PC-9 (cell line): ENCODE data around the gene LAMTOR4. TPM values are rescaled to one million over a fixed set of nuclear protein-coding genes. Genes with fewer than 3 reads are reported as not detected.

Experiments used
- BruUV-seq: library from RNA; stranded (reverse); fragments of 400-500 nt; replicated peaks from 2 replicates; lab custom pipeline; 2021; lab: Mats Ljungman, UMichigan
- CTCF ChIA-PET: fragments of 300-600 bp; sonication (Branson Sonifier 250); formaldehyde crosslinking; loops from one replicate; lab custom pipeline; 2022; ENCODE audit warnings: antibody characterized with exemption; lab: Charles Lee
- POLR2A ChIA-PET: fragments of 300-600 bp; sonication (Branson Sonifier 250); formaldehyde crosslinking; loops from one replicate; lab custom pipeline; 2022; ENCODE audit warnings: antibody characterized with exemption; ENCODE audit not compliant: unreplicated experiment; lab: Charles Lee
- DNase-seq, 2 experiments: peaks; one replicate each; pipeline versions ENCODE4 v3.0.0 to v3.0.0-alpha.2; 2015 to 2022; ENCODE audit warnings: mixed read lengths in 1 of 2
- H2AFZ ChIP-seq: fragments of 200-600 bp; sonication (generic); 2 replicates; pipeline ENCODE4 v1.8.1; 2017; ENCODE audit warnings: antibody characterized with exemption
- H3F3A ChIP-seq: fragments of 200-600 bp; sonication (generic); 2 replicates; pipeline ENCODE4 v1.8.1; 2017; ENCODE audit warnings: antibody characterized with exemption, mild to moderate bottlenecking, low read depth; ENCODE audit not compliant: insufficient read depth
- H3K27ac ChIP-seq: fragments of 200-600 bp; sonication (generic); 2 replicates; pipeline ENCODE4 v1.6.1; 2016; ENCODE audit warnings: mixed run types
- H3K27me3 ChIP-seq: fragments of 200-600 bp; sonication (generic); 2 replicates; pipeline ENCODE4 v1.6.1; 2016; ENCODE audit warnings: low read depth, mixed run types; ENCODE audit not compliant: insufficient read depth
- H3K36me3 ChIP-seq: fragments of 200-600 bp; sonication (generic); 2 replicates; pipeline ENCODE4 v1.6.1; 2016; ENCODE audit warnings: low read depth, mixed run types
- H3K4me1 ChIP-seq: fragments of 200-600 bp; sonication (generic); replicated peaks from 2 replicates; pipeline ENCODE4 v1.6.1; 2016; ENCODE audit warnings: mixed run types; ENCODE audit not compliant: insufficient read depth
- H3K4me2 ChIP-seq: fragments of 200-600 bp; sonication (generic); 2 replicates; pipeline ENCODE4 v1.6.1; 2017; ENCODE audit warnings: mixed run types
- H3K4me3 ChIP-seq: fragments of 200-600 bp; sonication (generic); 2 replicates; pipeline ENCODE4 v1.6.1; 2016; ENCODE audit warnings: mixed run types
- H3K79me2 ChIP-seq: fragments of 200-600 bp; sonication (generic); 2 replicates; pipeline ENCODE4 v1.6.1; 2017; ENCODE audit warnings: low read depth, mixed run types
- H3K9me2 ChIP-seq: fragments of 200-600 bp; sonication (generic); 2 replicates; pipeline ENCODE4 v1.8.1; 2017; ENCODE audit warnings: mild to moderate bottlenecking; ENCODE audit not compliant: insufficient read depth
- H3K9me3 ChIP-seq: fragments of 200-600 bp; sonication (generic); 2 replicates; pipeline ENCODE4 v1.8.1; 2016; ENCODE audit warnings: low read depth; ENCODE audit not compliant: insufficient read depth
- H4K20me1 ChIP-seq: fragments of 200-600 bp; sonication (generic); 2 replicates; pipeline ENCODE4 v1.8.1; 2017; ENCODE audit not compliant: insufficient read depth
- EZH2 ChIP-seq: fragments of 200-600 bp; sonication (generic); IDR thresholded peaks from 2 replicates; pipeline ENCODE4 v1.8.0; 2017; ENCODE audit warnings: antibody characterized with exemption, low read depth
- intact Hi-C: fragments of 100-400 bp; cut with micrococcal nuclease; formaldehyde crosslinking; loops from one replicate; pipeline ENCODE4 v1.10.0; 2022; ENCODE audit not compliant: unreplicated experiment
- total RNA-seq: library from RNA; stranded (reverse); gene quantifications from 2 replicates; pipeline ENCODE4 v1.2.3, GENCODE V29; 2021
- TF ChIP-seq, protein P1 (sequence below): fragments of 200-600 bp; sonication (generic); conservative IDR thresholded peaks from 2 replicates; pipeline ENCODE4 v1.6.1; 2017; ENCODE audit warnings: mixed run types, antibody characterized with exemption, mild to moderate bottlenecking, moderate library complexity

LAMTOR4 gene
- total RNA-seq, 1 experiment from 2014 or later = 160 TPM

DNA sequence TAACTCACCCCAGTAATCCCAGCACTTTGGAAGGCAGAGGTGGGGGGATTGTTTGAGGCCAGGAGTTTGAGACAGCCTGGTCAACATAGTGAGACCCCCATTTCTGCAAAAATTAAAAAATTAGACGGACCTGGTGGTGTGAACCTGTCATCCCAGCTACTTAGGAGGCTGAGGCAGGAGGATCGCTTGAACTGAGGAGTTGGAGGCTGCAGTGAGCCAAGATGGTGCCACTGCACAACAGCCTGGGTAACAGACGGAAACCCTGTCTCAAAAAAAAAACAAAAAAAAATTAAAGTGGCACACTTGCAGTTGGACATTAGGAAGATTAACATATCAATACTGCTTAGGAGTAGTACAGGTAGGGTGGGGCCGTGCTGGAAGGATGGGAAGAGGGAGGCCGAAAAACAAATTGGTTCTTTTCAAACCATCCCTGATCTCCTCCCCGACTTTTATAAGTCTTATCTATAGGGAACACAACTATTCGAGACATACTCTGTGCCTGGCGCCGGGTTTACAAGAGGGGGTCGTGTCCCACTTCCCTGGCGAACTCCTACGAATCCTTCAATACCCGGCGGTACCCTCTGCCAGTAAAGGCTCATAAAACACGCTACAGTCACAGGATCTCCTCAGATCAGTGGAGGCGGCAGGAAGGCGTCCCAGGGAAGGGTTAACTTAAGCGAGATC, 30.2 kb upstream of the LAMTOR4 start:
- Histone ChIP-seq H3K4me2 (peak overlapping the region; percentile 87), H3K27me3 (no peaks in the 10 kb centered on the region), H3K9me3 (no peaks in the 10 kb centered on the region), H3K36me3 (no peaks in the 10 kb centered on the region), H3K4me1 (peaks cover 5% of the 10 kb centered on the region; the same call in 1 of the 2 replicates), H3K9me2 (no peaks in the 10 kb centered on the region), H4K20me1 (no peaks in the 10 kb centered on the region), H2AFZ (peak overlapping the region; percentile 89), H3K79me2 (no peaks in the 10 kb centered on the region), H3K27ac (no peak overlapping the region; the same call in 1 of the 2 replicates), H3F3A (no peaks in the 10 kb centered on the region; the same call in 1 of the 2 replicates), H3K4me3 (peak overlapping the region; percentile 76)
- POLR2A ChIA-PET = no interaction called here
- TF ChIP-seq, protein P1, sequence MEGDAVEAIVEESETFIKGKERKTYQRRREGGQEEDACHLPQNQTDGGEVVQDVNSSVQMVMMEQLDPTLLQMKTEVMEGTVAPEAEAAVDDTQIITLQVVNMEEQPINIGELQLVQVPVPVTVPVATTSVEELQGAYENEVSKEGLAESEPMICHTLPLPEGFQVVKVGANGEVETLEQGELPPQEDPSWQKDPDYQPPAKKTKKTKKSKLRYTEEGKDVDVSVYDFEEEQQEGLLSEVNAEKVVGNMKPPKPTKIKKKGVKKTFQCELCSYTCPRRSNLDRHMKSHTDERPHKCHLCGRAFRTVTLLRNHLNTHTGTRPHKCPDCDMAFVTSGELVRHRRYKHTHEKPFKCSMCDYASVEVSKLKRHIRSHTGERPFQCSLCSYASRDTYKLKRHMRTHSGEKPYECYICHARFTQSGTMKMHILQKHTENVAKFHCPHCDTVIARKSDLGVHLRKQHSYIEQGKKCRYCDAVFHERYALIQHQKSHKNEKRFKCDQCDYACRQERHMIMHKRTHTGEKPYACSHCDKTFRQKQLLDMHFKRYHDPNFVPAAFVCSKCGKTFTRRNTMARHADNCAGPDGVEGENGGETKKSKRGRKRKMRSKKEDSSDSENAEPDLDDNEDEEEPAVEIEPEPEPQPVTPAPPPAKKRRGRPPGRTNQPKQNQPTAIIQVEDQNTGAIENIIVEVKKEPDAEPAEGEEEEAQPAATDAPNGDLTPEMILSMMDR = no peak
- TF ChIP-seq EZH2 = no peak
- intact Hi-C loops = loop anchor here (1.0 kb wide), 1 partner anchor 17 kb away; the partner anchor contains the start of genes AP4M1 and MCM7
- CTCF ChIA-PET = no interaction called here
- no peak for DNase-seq
- BruUV-seq = TSS peak; percentile 44

DNA sequence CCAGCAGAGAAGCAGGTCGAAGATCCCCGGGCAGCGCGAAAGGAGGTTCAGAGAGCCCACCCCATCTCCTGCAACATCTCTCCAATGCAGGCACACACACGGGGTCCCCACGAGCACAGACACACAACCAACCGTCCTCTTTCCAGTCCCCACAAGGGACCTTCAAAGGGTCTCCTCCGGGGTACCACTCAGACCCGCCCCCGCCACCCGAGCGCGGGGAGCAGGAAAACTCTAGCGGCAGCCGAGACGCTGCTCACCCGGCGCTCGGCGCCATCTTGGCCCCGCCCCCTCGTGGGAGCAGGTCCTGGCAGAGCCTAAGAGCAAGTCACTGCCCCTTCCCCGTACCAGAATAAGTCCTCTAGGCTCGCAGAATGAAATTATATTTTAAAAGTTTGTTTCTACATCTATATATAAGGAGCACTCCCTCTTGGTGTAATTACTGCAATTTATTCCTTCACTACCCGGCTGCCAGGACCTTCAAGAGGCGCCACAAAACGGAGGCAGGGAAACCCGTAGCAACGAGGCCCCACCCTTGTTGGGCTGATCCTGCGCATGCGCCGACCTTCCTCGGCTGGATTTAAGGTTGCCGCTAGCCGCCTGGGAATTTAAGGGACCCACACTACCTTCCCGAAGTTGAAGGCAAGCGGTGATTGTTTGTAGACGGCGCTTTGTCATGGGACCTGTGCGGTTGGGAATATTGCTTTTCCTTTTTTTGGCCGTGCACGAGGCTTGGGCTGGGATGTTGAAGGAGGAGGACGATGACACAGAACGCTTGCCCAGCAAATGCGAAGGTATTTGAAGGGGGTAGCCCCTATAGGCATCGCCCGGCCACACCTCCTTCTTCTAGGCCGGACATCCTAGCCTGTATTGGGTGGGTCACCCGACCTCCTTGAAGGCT, 29.4 kb upstream of the LAMTOR4 start, which contains the start of the genes CNPY4 and TAF6:
TSS of gene CNPY4 (plus strand) at position 563 of the 898 bp plus-strand sequence. CDS start at position 674, 111 bp downstream.
TSS of gene TAF6 (minus strand) at position 287 of the 898 bp plus-strand sequence. CDS start 5,149 bp downstream, outside the sequence.
- no peaks in the 10 kb centered on the region for H3K36me3 ChIP-seq
- peaks cover 5% of the 10 kb centered on the region; the same call in 1 of the 2 replicates for H3K4me1 ChIP-seq
- H3K27me3 ChIP-seq = no peaks in the 10 kb centered on the region
- peak within 1 kb of the TSS; percentile 87 for H3K4me2 ChIP-seq
- H3K79me2 ChIP-seq = no peaks in the 10 kb centered on the region
- ChIA-PET CTCF (no interaction called here), POLR2A (interaction anchor here (0.6 kb wide), 1 partner anchor 25 kb away, joined by 3 read pairs; no protein-coding TSS in a partner anchor)
- H3K9me3 ChIP-seq = no peaks in the 10 kb centered on the region
- no peaks in the 10 kb centered on the region for H4K20me1 ChIP-seq
- BruUV-seq = no TSS peak
- peak within 1 kb of the TSS; percentile 76 for H3K4me3 ChIP-seq
- no peaks in the 10 kb centered on the region for H3K9me2 ChIP-seq
- intact Hi-C loops = loop anchor here (1.0 kb wide), 1 partner anchor 18 kb away; the partner anchor contains the start of genes AP4M1 and MCM7
- peak; percentile 86 to 96 for DNase-seq
- peak within 1 kb of the TSS; percentile 89 for H2AFZ ChIP-seq
- H3K27ac ChIP-seq = peak within 1 kb of the TSS; percentile 52
- TF ChIP-seq, protein P1 = no peak
- TF ChIP-seq EZH2 = no peak
- no peaks in the 10 kb centered on the region; the same call in 1 of the 2 replicates for H3F3A ChIP-seq
